GM12878 (cell line): ENCODE data around the gene SLC35A4. TPM values are rescaled to one million over a fixed set of nuclear protein-coding genes. Genes with fewer than 3 reads are reported as not detected.

ENCODE experiments used
- ASH2L ChIP-seq: fragments of 300-600, 200-600 bp; sonication (generic); IDR thresholded peaks from 2 replicates; pipeline ENCODE4 v1.6.1; 2017; ENCODE audit warnings: low read depth, mild to moderate bottlenecking, borderline replicate concordance
- BHLHE40 ChIP-seq, 2 experiments: fragments of 450-650 bp in 1 of 2; IDR thresholded peaks; 2 replicates each; pipeline ENCODE4 v1.6.1; 2011 to 2017; ENCODE audit warnings: low read depth in 2 of 2, borderline replicate concordance in 1 of 2, improper control_type of control experiment in 1 of 2, low read length in 1 of 2, mild to moderate bottlenecking in 1 of 2
- CHD4 ChIP-seq: fragments of 200-600 bp; sonication (generic); IDR thresholded peaks from 2 replicates; pipeline ENCODE4 v1.6.1; 2016; ENCODE audit warnings: mild to moderate bottlenecking
- IKZF1 ChIP-seq: fragments of 450-650 bp; conservative IDR thresholded peaks from 2 replicates; pipeline ENCODE4 v1.6.1; 2017; ENCODE audit warnings: antibody characterized with exemption, mild to moderate bottlenecking
- JUND ChIP-seq: IDR thresholded peaks from 2 replicates; pipeline ENCODE4 v1.6.1; 2012; ENCODE audit warnings: low read depth, mild to moderate bottlenecking, low read length, improper control_type of control experiment, moderate library complexity
- KLF5 ChIP-seq: fragments of 450-650 bp; IDR thresholded peaks from 2 replicates; pipeline ENCODE4 v1.6.1; 2014; ENCODE audit warnings: mild to moderate bottlenecking; ENCODE audit not compliant: partially characterized antibody
- NFYB ChIP-seq: IDR thresholded peaks from 2 replicates; pipeline ENCODE4 v1.6.1; 2011; ENCODE audit warnings: low read depth, mild to moderate bottlenecking, low read length, improper control_type of control experiment, moderate library complexity; ENCODE audit not compliant: insufficient read depth
- PAX5 ChIP-seq: IDR thresholded peaks from 2 replicates; pipeline ENCODE4 v1.6.1; 2011; ENCODE audit warnings: low read depth, low read length, borderline replicate concordance
- POLR2A ChIP-seq: IDR thresholded peaks from 2 replicates; pipeline ENCODE4 v1.6.1; 2011; ENCODE audit warnings: low read depth, mild to moderate bottlenecking, low read length
- POU2F2 ChIP-seq: IDR thresholded peaks from 3 replicates; pipeline ENCODE4 v1.6.1; 2011; ENCODE audit warnings: low read depth, mild to moderate bottlenecking, low read length, borderline replicate concordance
- RB1 ChIP-seq: fragments of 450-650 bp; formaldehyde crosslinking; IDR thresholded peaks from 2 replicates; pipeline ENCODE4 v1.6.1; 2017; ENCODE audit warnings: mild to moderate bottlenecking, borderline replicate concordance
- RCOR1 ChIP-seq: conservative IDR thresholded peaks from 2 replicates; pipeline ENCODE4 v1.6.1; 2012; ENCODE audit warnings: low read depth, low read length, improper control_type of control experiment
- RFX5 ChIP-seq: IDR thresholded peaks from 2 replicates; pipeline ENCODE4 v1.6.1; 2011; ENCODE audit warnings: low read depth, low read length, improper control_type of control experiment
- SMAD1 ChIP-seq: fragments of 450-650 bp; IDR thresholded peaks from 2 replicates; pipeline ENCODE4 v1.6.1; 2018; ENCODE audit warnings: mild to moderate bottlenecking, low read depth; ENCODE audit not compliant: partially characterized antibody
- SMARCA5 ChIP-seq: fragments of 450-650 bp; IDR thresholded peaks from 2 replicates; pipeline ENCODE4 v1.6.1; 2017; ENCODE audit warnings: mild to moderate bottlenecking
- TBL1XR1 ChIP-seq: IDR thresholded peaks from 2 replicates; pipeline ENCODE4 v1.6.1; 2012; ENCODE audit warnings: low read depth, low read length, improper control_type of control experiment
- ZNF24 ChIP-seq: fragments of 450-650 bp; IDR thresholded peaks from 2 replicates; pipeline ENCODE4 v1.6.1; 2017; ENCODE audit warnings: antibody characterized with exemption, mild to moderate bottlenecking
- polyA plus RNA-seq, 11 experiments: library from polyadenylated mRNA; depleted of rRNA in 4 of 11; unstranded in 6 of 11; stranded (reverse) in 5 of 11; fragments of >200 nt; fragmentation: Nextera tagmentation in 4 of 11; fragmentation: Illumina TruSeq in 1 of 11; extraction: Ambion mirVana in 4 of 11; extraction: Trizol in 1 of 11; gene quantifications; 1 replicate in 1 of 11; 2 replicates in 10 of 11; pipeline versions ENCODE4 v1.2.1 to v1.2.3, GENCODE V29; 2011 to 2016; ENCODE audit warnings: inconsistent platforms in 2 of 11, missing spikeins in 2 of 11, low read depth in 1 of 11
- total RNA-seq, 4 experiments: library from RNA; depleted of rRNA in 3 of 4; stranded (reverse); fragments of >200 nt in 3 of 4; fragmentation: Illumina TruSeq in 1 of 4; extraction: Trizol in 1 of 4; gene quantifications; 2 replicates each; pipeline versions ENCODE4 v1.2.1 to v1.2.3, GENCODE V29; 2013 to 2021
- TF ChIP-seq, protein P1 (sequence below): fragments of 150-350 bp; IDR thresholded peaks from 2 replicates; pipeline ENCODE4 v1.6.1; 2016; ENCODE audit warnings: low read depth, low read length
- TF ChIP-seq, protein P2 (sequence below): fragments of 450-650 bp; IDR thresholded peaks from 2 replicates; pipeline ENCODE4 v1.6.1; 2014; ENCODE audit warnings: mild to moderate bottlenecking
- TF ChIP-seq, protein P3 (sequence below): fragments of 450-650 bp; IDR thresholded peaks from 2 replicates; pipeline ENCODE4 v1.6.1; 2017; ENCODE audit warnings: antibody characterized with exemption, mild to moderate bottlenecking, moderate library complexity
- TF ChIP-seq, protein P4 (sequence below): fragments of 450-650 bp; conservative IDR thresholded peaks from 2 replicates; pipeline ENCODE4 v1.6.1; 2017; ENCODE audit warnings: mild to moderate bottlenecking, moderate library complexity
- TF ChIP-seq, protein P5 (sequence below): IDR thresholded peaks from 2 replicates; pipeline ENCODE4 v1.6.1; 2011; ENCODE audit warnings: borderline replicate concordance, low read depth, mild to moderate bottlenecking, moderate library complexity, mixed read lengths, low read length; ENCODE audit not compliant: insufficient read depth; ENCODE audit errors: extremely low read length

SLC35A4 gene
- total and polyA plus RNA-seq, 10 of the 15 experiments (the other 5 are each of a cell fraction or from before 2014, with no cell fraction given), result 23.8 to 167 (median 114) TPM

DNA sequence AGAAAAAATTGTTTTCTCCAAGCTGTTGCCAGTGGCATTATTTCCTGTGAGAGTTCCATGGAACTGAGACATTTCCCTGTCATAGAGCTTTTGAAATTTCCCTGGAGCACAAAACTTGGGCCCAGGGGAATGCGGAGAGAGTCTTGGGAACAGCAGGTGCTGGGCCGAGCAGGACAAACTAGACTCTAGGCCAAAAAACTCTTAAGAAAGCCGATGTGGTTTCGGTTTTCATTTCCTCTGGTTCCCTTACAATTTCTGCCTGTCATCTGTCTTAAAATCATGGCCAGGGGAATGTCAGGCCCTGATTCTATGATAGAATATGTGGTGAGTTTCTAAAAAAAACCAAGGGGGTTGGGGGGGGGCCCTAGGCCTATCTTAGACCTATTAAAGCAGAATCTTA lies 4.6 kb downstream of the SLC35A4 start (continued):
- TF ChIP-seq, protein P1, sequence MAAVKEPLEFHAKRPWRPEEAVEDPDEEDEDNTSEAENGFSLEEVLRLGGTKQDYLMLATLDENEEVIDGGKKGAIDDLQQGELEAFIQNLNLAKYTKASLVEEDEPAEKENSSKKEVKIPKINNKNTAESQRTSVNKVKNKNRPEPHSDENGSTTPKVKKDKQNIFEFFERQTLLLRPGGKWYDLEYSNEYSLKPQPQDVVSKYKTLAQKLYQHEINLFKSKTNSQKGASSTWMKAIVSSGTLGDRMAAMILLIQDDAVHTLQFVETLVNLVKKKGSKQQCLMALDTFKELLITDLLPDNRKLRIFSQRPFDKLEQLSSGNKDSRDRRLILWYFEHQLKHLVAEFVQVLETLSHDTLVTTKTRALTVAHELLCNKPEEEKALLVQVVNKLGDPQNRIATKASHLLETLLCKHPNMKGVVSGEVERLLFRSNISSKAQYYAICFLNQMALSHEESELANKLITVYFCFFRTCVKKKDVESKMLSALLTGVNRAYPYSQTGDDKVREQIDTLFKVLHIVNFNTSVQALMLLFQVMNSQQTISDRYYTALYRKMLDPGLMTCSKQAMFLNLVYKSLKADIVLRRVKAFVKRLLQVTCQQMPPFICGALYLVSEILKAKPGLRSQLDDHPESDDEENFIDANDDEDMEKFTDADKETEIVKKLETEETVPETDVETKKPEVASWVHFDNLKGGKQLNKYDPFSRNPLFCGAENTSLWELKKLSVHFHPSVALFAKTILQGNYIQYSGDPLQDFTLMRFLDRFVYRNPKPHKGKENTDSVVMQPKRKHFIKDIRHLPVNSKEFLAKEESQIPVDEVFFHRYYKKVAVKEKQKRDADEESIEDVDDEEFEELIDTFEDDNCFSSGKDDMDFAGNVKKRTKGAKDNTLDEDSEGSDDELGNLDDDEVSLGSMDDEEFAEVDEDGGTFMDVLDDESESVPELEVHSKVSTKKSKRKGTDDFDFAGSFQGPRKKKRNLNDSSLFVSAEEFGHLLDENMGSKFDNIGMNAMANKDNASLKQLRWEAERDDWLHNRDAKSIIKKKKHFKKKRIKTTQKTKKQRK, result no peak
- TF ChIP-seq RCOR1 (no peak), CHD4 (no peak), TBL1XR1 (no peak), NFYB (no peak), IKZF1 (peak; percentile 23; the same call in 1 of the 2 replicates), SMAD1 (no peak), POLR2A (no peak), BHLHE40 (IDR thresholded peaks at IDR 0.05; ENCODE audit: borderline replicate concordance in 1 of 2, low read depth in 2 of 2, low read length in 1 of 2) (no peak), POU2F2 (no peak), KLF5 (no peak), JUND (no peak), PAX5 (no peak), ZNF24 (no peak), ASH2L (0 out of 2 replicates have a peak, but pooled peaks have one; percentile 24), RFX5 (no peak), RB1 (no peak), SMARCA5 (no peak)
- TF ChIP-seq, protein P2, sequence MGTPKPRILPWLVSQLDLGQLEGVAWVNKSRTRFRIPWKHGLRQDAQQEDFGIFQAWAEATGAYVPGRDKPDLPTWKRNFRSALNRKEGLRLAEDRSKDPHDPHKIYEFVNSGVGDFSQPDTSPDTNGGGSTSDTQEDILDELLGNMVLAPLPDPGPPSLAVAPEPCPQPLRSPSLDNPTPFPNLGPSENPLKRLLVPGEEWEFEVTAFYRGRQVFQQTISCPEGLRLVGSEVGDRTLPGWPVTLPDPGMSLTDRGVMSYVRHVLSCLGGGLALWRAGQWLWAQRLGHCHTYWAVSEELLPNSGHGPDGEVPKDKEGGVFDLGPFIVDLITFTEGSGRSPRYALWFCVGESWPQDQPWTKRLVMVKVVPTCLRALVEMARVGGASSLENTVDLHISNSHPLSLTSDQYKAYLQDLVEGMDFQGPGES, result no peak
- TF ChIP-seq, protein P3, sequence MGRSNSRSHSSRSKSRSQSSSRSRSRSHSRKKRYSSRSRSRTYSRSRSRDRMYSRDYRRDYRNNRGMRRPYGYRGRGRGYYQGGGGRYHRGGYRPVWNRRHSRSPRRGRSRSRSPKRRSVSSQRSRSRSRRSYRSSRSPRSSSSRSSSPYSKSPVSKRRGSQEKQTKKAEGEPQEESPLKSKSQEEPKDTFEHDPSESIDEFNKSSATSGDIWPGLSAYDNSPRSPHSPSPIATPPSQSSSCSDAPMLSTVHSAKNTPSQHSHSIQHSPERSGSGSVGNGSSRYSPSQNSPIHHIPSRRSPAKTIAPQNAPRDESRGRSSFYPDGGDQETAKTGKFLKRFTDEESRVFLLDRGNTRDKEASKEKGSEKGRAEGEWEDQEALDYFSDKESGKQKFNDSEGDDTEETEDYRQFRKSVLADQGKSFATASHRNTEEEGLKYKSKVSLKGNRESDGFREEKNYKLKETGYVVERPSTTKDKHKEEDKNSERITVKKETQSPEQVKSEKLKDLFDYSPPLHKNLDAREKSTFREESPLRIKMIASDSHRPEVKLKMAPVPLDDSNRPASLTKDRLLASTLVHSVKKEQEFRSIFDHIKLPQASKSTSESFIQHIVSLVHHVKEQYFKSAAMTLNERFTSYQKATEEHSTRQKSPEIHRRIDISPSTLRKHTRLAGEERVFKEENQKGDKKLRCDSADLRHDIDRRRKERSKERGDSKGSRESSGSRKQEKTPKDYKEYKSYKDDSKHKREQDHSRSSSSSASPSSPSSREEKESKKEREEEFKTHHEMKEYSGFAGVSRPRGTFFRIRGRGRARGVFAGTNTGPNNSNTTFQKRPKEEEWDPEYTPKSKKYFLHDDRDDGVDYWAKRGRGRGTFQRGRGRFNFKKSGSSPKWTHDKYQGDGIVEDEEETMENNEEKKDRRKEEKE, result no peak
- TF ChIP-seq, protein P4, sequence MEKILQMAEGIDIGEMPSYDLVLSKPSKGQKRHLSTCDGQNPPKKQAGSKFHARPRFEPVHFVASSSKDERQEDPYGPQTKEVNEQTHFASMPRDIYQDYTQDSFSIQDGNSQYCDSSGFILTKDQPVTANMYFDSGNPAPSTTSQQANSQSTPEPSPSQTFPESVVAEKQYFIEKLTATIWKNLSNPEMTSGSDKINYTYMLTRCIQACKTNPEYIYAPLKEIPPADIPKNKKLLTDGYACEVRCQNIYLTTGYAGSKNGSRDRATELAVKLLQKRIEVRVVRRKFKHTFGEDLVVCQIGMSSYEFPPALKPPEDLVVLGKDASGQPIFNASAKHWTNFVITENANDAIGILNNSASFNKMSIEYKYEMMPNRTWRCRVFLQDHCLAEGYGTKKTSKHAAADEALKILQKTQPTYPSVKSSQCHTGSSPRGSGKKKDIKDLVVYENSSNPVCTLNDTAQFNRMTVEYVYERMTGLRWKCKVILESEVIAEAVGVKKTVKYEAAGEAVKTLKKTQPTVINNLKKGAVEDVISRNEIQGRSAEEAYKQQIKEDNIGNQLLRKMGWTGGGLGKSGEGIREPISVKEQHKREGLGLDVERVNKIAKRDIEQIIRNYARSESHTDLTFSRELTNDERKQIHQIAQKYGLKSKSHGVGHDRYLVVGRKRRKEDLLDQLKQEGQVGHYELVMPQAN, result 0 out of 2 replicates have a peak, but pooled peaks have one; percentile 25
- TF ChIP-seq, protein P5, sequence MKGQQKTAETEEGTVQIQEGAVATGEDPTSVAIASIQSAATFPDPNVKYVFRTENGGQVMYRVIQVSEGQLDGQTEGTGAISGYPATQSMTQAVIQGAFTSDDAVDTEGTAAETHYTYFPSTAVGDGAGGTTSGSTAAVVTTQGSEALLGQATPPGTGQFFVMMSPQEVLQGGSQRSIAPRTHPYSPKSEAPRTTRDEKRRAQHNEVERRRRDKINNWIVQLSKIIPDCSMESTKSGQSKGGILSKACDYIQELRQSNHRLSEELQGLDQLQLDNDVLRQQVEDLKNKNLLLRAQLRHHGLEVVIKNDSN, result no peak
